ENCODE measurements around the gene TMEM40.

TMEM40 gene

DNA sequence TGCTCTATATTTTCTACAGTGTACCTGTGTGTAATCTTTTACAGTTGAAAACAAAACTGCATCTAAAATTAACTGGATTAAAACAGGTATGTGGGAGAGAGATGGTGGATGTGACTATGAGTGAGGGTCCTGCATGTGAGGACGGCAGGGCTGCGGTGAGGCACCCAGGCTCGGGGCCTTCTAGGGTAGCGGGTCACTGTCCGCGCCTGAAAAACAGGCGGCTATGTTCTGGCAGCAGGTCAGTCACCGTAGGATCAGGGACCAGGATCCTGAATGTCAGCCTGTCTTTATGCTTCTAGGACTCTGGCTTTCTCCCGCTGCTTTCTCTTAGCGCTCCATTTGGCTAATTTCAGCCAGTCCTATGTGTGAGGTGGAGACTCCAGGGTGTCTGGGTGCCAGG is 12.6 kb downstream of the TMEM40 start:
- H3K27ac ChIP-seq: no peak overlapping the region
- TF ChIP-seq, protein P1, sequence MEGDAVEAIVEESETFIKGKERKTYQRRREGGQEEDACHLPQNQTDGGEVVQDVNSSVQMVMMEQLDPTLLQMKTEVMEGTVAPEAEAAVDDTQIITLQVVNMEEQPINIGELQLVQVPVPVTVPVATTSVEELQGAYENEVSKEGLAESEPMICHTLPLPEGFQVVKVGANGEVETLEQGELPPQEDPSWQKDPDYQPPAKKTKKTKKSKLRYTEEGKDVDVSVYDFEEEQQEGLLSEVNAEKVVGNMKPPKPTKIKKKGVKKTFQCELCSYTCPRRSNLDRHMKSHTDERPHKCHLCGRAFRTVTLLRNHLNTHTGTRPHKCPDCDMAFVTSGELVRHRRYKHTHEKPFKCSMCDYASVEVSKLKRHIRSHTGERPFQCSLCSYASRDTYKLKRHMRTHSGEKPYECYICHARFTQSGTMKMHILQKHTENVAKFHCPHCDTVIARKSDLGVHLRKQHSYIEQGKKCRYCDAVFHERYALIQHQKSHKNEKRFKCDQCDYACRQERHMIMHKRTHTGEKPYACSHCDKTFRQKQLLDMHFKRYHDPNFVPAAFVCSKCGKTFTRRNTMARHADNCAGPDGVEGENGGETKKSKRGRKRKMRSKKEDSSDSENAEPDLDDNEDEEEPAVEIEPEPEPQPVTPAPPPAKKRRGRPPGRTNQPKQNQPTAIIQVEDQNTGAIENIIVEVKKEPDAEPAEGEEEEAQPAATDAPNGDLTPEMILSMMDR (conservative IDR thresholded peaks at IDR 0.05): no peak

DNA sequence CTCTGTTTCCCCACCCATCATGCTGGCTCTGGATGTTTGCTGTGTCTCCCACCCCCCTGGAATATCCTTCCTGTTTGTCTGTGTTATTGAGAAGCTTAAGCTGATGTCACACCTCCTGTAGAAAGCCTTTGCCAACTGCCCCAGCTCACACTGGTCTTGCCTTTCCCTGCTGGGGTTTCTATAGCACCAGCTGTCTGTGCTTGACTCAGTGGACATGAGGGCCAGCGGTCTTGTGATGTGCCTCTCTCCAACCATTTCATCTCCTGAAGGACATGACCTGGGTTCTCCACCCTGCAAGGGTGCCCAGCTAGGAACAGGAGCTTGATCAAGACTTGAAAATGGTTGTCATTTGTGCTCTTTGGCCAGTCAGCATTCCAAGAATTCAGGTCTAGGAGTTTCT is 14.7 kb downstream of the TMEM40 start:
- no peak overlapping the region for H3K27ac ChIP-seq
- TF ChIP-seq, protein P1 (conservative IDR thresholded peaks at IDR 0.05): no peak

DNA sequence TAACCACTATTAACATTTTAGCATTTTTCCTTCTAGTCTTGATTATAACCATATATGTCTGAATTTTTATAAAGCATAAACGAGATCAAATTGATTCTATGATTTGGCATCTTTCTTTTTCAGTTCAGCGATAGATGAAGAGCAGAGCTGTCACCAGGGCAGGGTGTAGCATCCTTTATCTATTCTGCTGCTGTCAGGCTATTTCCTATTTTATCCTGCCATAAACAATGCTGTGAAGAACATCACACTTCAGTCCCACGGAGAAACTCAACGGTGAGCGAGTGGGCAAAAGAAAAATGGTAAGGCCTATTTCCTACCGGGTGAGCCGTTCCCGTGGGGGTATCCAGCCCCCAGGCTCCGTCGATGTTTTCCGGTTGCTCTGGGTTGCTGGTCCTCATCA is 15.5 kb downstream of the TMEM40 start:
- no peak overlapping the region for H3K27ac ChIP-seq
- TF ChIP-seq, protein P1 (conservative IDR thresholded peaks at IDR 0.05): no peak

DNA sequence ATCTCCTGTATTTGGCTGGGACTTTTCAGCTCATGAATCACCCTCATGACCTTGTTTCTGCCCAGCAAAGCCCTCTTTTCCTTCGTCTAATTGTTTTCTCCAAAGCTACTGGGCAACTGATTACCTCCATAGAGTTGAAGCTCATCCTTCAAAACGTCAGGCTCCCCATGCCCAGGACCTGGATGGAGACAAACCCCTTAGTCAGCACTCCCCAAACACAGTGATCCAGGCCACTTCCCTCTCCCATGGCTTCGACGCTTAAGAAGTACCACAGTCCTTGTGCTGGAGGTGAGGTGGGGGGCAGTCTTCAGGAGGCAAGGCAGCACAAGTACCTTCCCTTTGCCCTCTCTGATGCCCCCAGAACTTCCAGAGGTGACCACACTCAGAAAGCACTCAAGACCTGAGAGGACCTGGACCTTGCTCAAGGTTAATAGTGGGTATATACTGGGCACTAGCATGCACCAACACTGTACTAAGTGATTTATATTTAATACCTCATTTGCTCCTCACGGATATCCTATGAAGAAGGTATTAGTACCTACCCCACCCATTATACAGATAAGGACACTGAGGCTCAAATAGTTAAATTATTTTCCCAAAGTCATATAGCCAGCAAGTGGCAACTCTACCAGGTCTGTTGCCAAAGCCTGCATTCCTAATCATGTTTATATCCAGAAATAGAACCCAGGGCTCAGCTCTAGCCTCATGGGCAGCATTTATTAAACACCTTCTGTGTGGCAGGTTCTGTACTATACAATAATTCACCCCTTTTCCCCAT is 16.5 kb downstream of the TMEM40 start:
- TF ChIP-seq, protein P1 (conservative IDR thresholded peaks at IDR 0.05): no peak
- H3K27ac ChIP-seq: no peak overlapping the region

DNA sequence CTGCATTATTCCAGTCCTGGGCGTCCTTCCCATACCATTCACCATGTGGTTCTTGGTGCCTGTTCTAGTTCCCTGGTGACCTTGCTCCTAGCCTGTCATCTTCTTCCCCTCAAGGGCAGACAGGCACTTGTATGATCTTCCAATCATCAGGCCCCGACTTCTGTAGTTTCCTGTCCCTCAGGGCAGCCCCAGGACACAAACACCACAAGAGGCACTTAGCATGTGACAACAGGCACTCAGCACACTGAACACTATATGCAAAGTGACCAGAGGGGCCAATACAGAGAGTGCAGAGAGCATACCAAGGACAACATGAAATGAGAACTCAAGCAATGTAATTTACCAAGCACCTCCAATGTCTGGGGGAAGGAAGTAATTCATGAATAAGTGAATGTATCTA is 17.9 kb downstream of the TMEM40 start:
- TF ChIP-seq, protein P1 (conservative IDR thresholded peaks at IDR 0.05): no peak
- H3K27ac ChIP-seq: no peak overlapping the region

DNA sequence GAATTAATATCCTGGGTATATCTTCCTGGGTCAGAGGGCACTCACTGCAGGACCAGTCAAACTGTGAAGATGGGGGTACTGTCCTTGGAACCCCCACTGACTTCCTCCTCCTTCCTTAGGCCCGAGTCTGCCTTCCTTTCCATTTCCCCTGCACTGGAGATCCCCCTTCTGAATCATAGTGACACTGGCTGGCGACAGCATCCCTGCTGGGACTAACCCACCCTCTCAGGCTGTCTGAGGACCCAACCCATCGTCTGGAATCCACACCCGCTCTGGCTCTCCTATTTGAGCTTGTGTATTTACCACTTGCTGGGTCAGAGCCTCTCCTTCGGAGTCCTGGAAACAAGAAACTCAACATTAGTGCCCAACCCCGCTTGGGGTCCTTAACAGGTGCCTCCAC is 21.2 kb downstream of the TMEM40 start:
- H3K27ac ChIP-seq: no peak overlapping the region
- TF ChIP-seq, protein P1 (conservative IDR thresholded peaks at IDR 0.05): no peak

DNA sequence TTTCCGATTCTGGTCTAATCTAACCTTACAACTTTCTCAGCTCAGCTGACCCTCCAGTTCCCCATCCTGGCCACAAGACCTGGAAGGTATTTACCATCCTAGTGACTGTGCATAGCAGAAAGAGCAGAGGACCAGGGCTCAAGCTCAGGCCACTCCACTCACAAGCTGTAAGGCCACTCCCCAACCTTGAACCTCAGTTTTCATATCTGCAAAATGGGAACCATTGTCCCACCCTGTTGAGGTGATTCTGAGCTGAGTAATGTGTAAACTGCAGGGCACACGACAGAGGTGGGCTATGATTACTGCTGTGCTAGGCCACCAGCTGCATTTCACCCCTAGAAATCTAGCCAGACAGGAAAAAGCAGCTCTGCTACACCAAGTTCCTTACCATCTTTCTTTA is 21.7 kb downstream of the TMEM40 start:
- TF ChIP-seq, protein P1 (conservative IDR thresholded peaks at IDR 0.05): no peak

More for the DNA sequence above, 21.7 kb downstream of the TMEM40 start:
- no peak overlapping the region for H3K27ac ChIP-seq

Measured in VCaP (cell line).